LNCaP clone FGC (cell line): Measurements from ENCODE around the gene TMIGD1.

ENCODE experiments used
- DNase-seq: peaks from one replicate; pipeline ENCODE4 v3.0.0-alpha.2; 2011; ENCODE audit warnings: low read depth
- H3K4me3 ChIP-seq: 2 replicates; pipeline ENCODE4 v1.5.1; 2011; ENCODE audit warnings: mild to moderate bottlenecking, low read depth, low read length, control low read depth
- CTCF ChIP-seq: IDR thresholded peaks from 2 replicates; pipeline ENCODE4 v1.5.1; 2012; ENCODE audit warnings: mild to moderate bottlenecking; ENCODE audit not compliant: control insufficient read depth, insufficient read depth; ENCODE audit errors: extremely low read depth

Gene TMIGD1

GRCh38 chr17:30332057-30332542 lies 1.8 kb downstream of the TMIGD1 start:
- H3K4me3 ChIP-seq = no peak overlapping the region
- DNase-seq = no peak
- no peak for TF ChIP-seq CTCF

GRCh38 chr17:30326809-30327208 lies 7.0 kb downstream of the TMIGD1 start:
- no peak overlapping the region for H3K4me3 ChIP-seq
- TF ChIP-seq CTCF = no peak
- no peak for DNase-seq

- H3K4me3 ChIP-seq = no peak overlapping the region
- no peak for DNase-seq
- no peak for TF ChIP-seq CTCF
Observed at GRCh38 chr17:30324723-30325122, 9.1 kb downstream of the TMIGD1 start.

GRCh38 chr17:30323895-30324319 lies 9.9 kb downstream of the TMIGD1 start:
- DNase-seq = peak; percentile 63
- TF ChIP-seq CTCF = no peak

GRCh38 chr17:30323262-30323894 lies 10.5 kb downstream of the TMIGD1 start:
- TF ChIP-seq CTCF = no peak
- H3K4me3 ChIP-seq = no peak overlapping the region
- no peak for DNase-seq

More at GRCh38 chr17:30323895-30324319, 9.9 kb downstream of the TMIGD1 start:
- no peak overlapping the region for H3K4me3 ChIP-seq

- no peak for TF ChIP-seq CTCF
- no peak for DNase-seq
Observed at GRCh38 chr17:30321314-30321713, 12.5 kb downstream of the TMIGD1 start.

GRCh38 chr17:30318155-30318554 lies 15.7 kb downstream of the TMIGD1 start:
- no peak overlapping the region for H3K4me3 ChIP-seq
- DNase-seq = no peak
- no peak for TF ChIP-seq CTCF

More at GRCh38 chr17:30321314-30321713, 12.5 kb downstream of the TMIGD1 start:
- no peak overlapping the region for H3K4me3 ChIP-seq
